ENCODE results near the gene NCBP1. TPM values are rescaled to one million over a fixed set of nuclear protein-coding genes. Genes with fewer than 3 reads are reported as not detected.
A peak's percentile ranks its signal among the peaks of the same experiment; 100 is the strongest.

Gene NCBP1
- polyA plus RNA-seq, 2 of the 4 experiments (the other 2 are of a cell fraction), result 31.8 to 48.2 TPM

GRCh38 chr9:97636903-97637302, 3.3 kb downstream of the NCBP1 start (continued):
- TF ChIP-seq RCOR1 (IDR thresholded peaks at IDR 0.05; ENCODE audit: low read depth, low read length), result no peak
- TF ChIP-seq RARB (CRISPR knock-in tag; IDR thresholded peaks at IDR 0.05), result no peak
- TF ChIP-seq CBX2 (IDR thresholded peaks at IDR 0.05; ENCODE audit: borderline replicate concordance, low read depth), result no peak

- ATAC-seq (peak; percentile 55 to 71; a peak in 4 of 6 replicates), DNase-seq (ENCODE audit: low read depth in 1 of 2, low spot score in 1 of 2) (peak; percentile 7 to 17), FAIRE-seq (no peak)
- Histone ChIP-seq H3K4me2 (0 out of 3 replicates have a peak overlapping the region, but pooled peaks have one; percentile 19), H3K4me1 (peaks cover 38% of the 10 kb centered on the region), H3K4me3 (no peak overlapping the region), H3K27ac (no peak overlapping the region), H3K9me3 (no peaks in the 10 kb centered on the region)
- 55% methylated on average over 3 of the region's 3 CpGs for WGBS (ENCODE audit: missing lambda C conversion rate)
- TF ChIP-seq ZFP36 (IDR thresholded peaks at IDR 0.05; ENCODE audit: borderline replicate concordance, partially characterized antibody), result no peak
- no peak for TF ChIP-seq JUN (IDR thresholded peaks at IDR 0.05)
- TF ChIP-seq ESRRA (IDR thresholded peaks at IDR 0.05; ENCODE audit: borderline replicate concordance, low read length), result no peak
- no peak for TF ChIP-seq PHF8 (IDR thresholded peaks at IDR 0.05; ENCODE audit: borderline replicate concordance, low read depth)
- TF ChIP-seq RAD21 (conservative IDR thresholded peaks at IDR 0.05 in 1 of 2, IDR thresholded peaks at IDR 0.05 in 1 of 2), result no peak
- no peak for TF ChIP-seq MYC (IDR thresholded peaks at IDR 0.05; ENCODE audit: borderline replicate concordance, low read length)
- no peak for TF ChIP-seq HEYL (CRISPR knock-in tag; IDR thresholded peaks at IDR 0.05)
- no peak for TF ChIP-seq RARB (CRISPR knock-in tag; IDR thresholded peaks at IDR 0.05)
- TF ChIP-seq USF2 (IDR thresholded peaks at IDR 0.05), result no peak
- no peak for TF ChIP-seq MAZ (IDR thresholded peaks at IDR 0.05; ENCODE audit: borderline replicate concordance, low read depth, low read length)
- ChIA-PET POLR2A (no interaction called here), CTCF (interaction anchor here (1.2 kb wide), 1 partner anchor 12 kb away, joined by 4 read pairs; no protein-coding TSS in a partner anchor)
These were observed 5.0 kb downstream of the NCBP1 start for GRCh38 chr9:97638666-97639065.

GRCh38 chr9:97640325-97640724, 6.7 kb downstream of the NCBP1 start:
- H3K4me2 ChIP-seq, result no peak overlapping the region
- ATAC-seq (no peak), FAIRE-seq (no peak), DNase-seq (ENCODE audit: low read depth in 1 of 2, low spot score in 1 of 2) (no peak)
- H3K27ac ChIP-seq, result no peak overlapping the region
- whole genome bisulfite sequencing (ENCODE audit: missing lambda C conversion rate), result 94% methylated on average over 2 of the region's 2 CpGs
- H3K9me3 ChIP-seq, result no peaks in the 10 kb centered on the region
- no peak overlapping the region for H3K4me3 ChIP-seq
- TF ChIP-seq FOSB (CRISPR knock-in tag; IDR thresholded peaks at IDR 0.05) (no peak), EHMT2 (IDR thresholded peaks at IDR 0.05; ENCODE audit: low read depth) (no peak), NFE2L2 (conservative IDR thresholded peaks at IDR 0.05; ENCODE audit: low read length) (no peak), ELK1 (IDR thresholded peaks at IDR 0.05; ENCODE audit: low read depth, low read length) (no peak), RARB (CRISPR knock-in tag; IDR thresholded peaks at IDR 0.05) (no peak), BHLHE40 (IDR thresholded peaks at IDR 0.05; ENCODE audit: low read depth, low read length) (no peak), ZSCAN20 (CRISPR knock-in tag; IDR thresholded peaks at IDR 0.05) (no peak), JUNB (IDR thresholded peaks at IDR 0.05) (no peak), BCL3 (IDR thresholded peaks at IDR 0.05) (no peak), E2F6 (IDR thresholded peaks at IDR 0.05; ENCODE audit: borderline replicate concordance, low read depth) (no peak), ZNF302 (CRISPR knock-in tag; IDR thresholded peaks at IDR 0.05) (no peak), TFCP2L1 (CRISPR knock-in tag; IDR thresholded peaks at IDR 0.05) (no peak), SMC3 (IDR thresholded peaks at IDR 0.05) (no peak), HEYL (CRISPR knock-in tag; IDR thresholded peaks at IDR 0.05) (no peak), POLR2AphosphoS2 (conservative IDR thresholded peaks at IDR 0.05; ENCODE audit: low read length) (no peak), RAD21 (conservative IDR thresholded peaks at IDR 0.05 in 1 of 2, IDR thresholded peaks at IDR 0.05 in 1 of 2) (no peak), HDAC2 (IDR thresholded peaks at IDR 0.05) (no peak)
- ChIA-PET CTCF (interaction anchor here (0.7 kb wide), 1 partner anchor 42 kb away, joined by 3 read pairs; no protein-coding TSS in a partner anchor), POLR2A (no interaction called here)
- peaks cover 32% of the 10 kb centered on the region for H3K4me1 ChIP-seq

Measured in A549 (cell line).